NCI-H82 treated with DMSO at 0.1 percent for 48 hours (cell line): ENCODE measurements around the gene PSORS1C2.
"Not testable (repeated sequence)": the region's sequence is repeated elsewhere in the genome, so short reads cannot be mapped to it uniquely, and the experiment has no call there.

Experiments used
- DNase-seq: peaks from one replicate; lab custom pipeline; 2025; ENCODE audit not compliant: unreplicated experiment; lab: John Stamatoyannopoulos, UW

PSORS1C2 gene

GRCh38 chr6:31168606-31169005, 29.7 kb upstream of the PSORS1C2 start:
- no peak for DNase-seq

GRCh38 chr6:31165986-31166385, 27.1 kb upstream of the PSORS1C2 start:
- DNase-seq = no peak

- not testable (repeated sequence) for DNase-seq
Measured at GRCh38 chr6:31165064-31165832, 26.4 kb upstream of the PSORS1C2 start.

- not testable (repeated sequence) for DNase-seq
Measured at GRCh38 chr6:31164475-31165063, 25.7 kb upstream of the PSORS1C2 start.

GRCh38 chr6:31163922-31164321, 25.1 kb upstream of the PSORS1C2 start:
- no peak for DNase-seq

GRCh38 chr6:31162463-31163165, 23.7 kb upstream of the PSORS1C2 start:
- no peak for DNase-seq

- DNase-seq = no peak
Measured at GRCh38 chr6:31161216-31162126, 22.6 kb upstream of the PSORS1C2 start.

GRCh38 chr6:31158863-31159855, 20.3 kb upstream of the PSORS1C2 start:
- no peak for DNase-seq

- peak; percentile 98 for DNase-seq
Measured at GRCh38 chr6:31158140-31158862, 19.4 kb upstream of the PSORS1C2 start, which contains the start of gene TCF19. Gene TCF19 (plus strand): TSS chr6:31158589. CDS start chr6:31159470, 881 bp downstream.

GRCh38 chr6:31157513-31158139, 18.8 kb upstream of the PSORS1C2 start, which contains the start of gene CCHCR1:
Gene CCHCR1 (minus strand): TSS chr6:31157802. CDS start chr6:31157600, 202 bp downstream.
- no peak for DNase-seq

GRCh38 chr6:31156641-31157040, 17.8 kb upstream of the PSORS1C2 start:
- DNase-seq = no peak

- no peak for DNase-seq
Measured at GRCh38 chr6:31154436-31154835, 15.6 kb upstream of the PSORS1C2 start.

- DNase-seq = no peak
Measured at GRCh38 chr6:31152781-31153180, 13.9 kb upstream of the PSORS1C2 start.

GRCh38 chr6:31149827-31150447, 11.1 kb upstream of the PSORS1C2 start:
- DNase-seq = no peak

- no peak for DNase-seq
Measured at GRCh38 chr6:31145386-31145785, 6.5 kb upstream of the PSORS1C2 start.

GRCh38 chr6:31144970-31145340, 6.1 kb upstream of the PSORS1C2 start:
- DNase-seq = no peak

GRCh38 chr6:31144296-31144969, 5.6 kb upstream of the PSORS1C2 start:
- DNase-seq = no peak
